Mucosa of descending colon (tissue), 3 donors: ENCODE measurements around the gene CHCHD5. TPM values are rescaled to one million over a fixed set of nuclear protein-coding genes. Genes with fewer than 3 reads are reported as not detected.

Source experiments
- ATAC-seq: fragments of 200-7000 bp; cut with Tn5 transposase; one replicate; pipeline ENCODE4 v1.9.1; 2020; ENCODE audit warnings: mild to moderate bottlenecking, moderate library complexity
- DNase-seq, 3 donors: peaks; one replicate each; pipeline ENCODE4 v3.0.0-alpha.2; 2020
- H3K36me3 ChIP-seq: fragments of 200-600 bp; one replicate; pipeline ENCODE4 v1.8.0; 2021; ENCODE audit warnings: low read depth, mild to moderate bottlenecking
- H3K4me1 ChIP-seq: fragments of 200-600 bp; one replicate; pipeline ENCODE4 v1.8.0; 2021; ENCODE audit warnings: low read depth, mild to moderate bottlenecking
- H3K4me3 ChIP-seq: fragments of 200-600 bp; one replicate; pipeline ENCODE4 v1.8.0; 2021; ENCODE audit warnings: mild to moderate bottlenecking
- H3K9me3 ChIP-seq: fragments of 200-600 bp; one replicate; pipeline ENCODE4 v1.8.0; 2021; ENCODE audit warnings: mild to moderate bottlenecking
- intact Hi-C, 2 donors: fragments of 100-400 bp; cut with DNase I in 1 of 2; cut with micrococcal nuclease in 1 of 2; formaldehyde crosslinking; loops; one replicate each; pipeline versions ENCODE4 v1.11.0 to v1.11.1; 2022; cut with DNase I, micrococcal nuclease
- total RNA-seq, 3 donors: library from RNA; stranded (reverse); fragmentation: NEBNext Ultra II Directional in 2 of 3; extraction: Animal tissue kit (Norgen Biotek cat#: 25700) in 2 of 3; gene quantifications; one replicate each; pipeline versions ENCODE4 v1.2.1 to v1.2.4, GENCODE V29; 2021 to 2023
- TF ChIP-seq, protein P1 (sequence below): fragments of 200-600 bp; IDR thresholded peaks from one replicate; pipeline ENCODE4 v1.8.0; 2022; ENCODE audit warnings: antibody characterized with exemption, mild to moderate bottlenecking
- donor health status: DM: no; HTN: no; CAD: no; lungs with moderate emphysema.
- donor health status: DM: no; HTN: no; CAD: no.
- donor health status: DM: no; HTN: yes; CAD: no.

The CHCHD5 gene
- total RNA-seq, 3 donors from 2014 or later = 20.9 to 28.8 (median 26.1) TPM

DNA sequence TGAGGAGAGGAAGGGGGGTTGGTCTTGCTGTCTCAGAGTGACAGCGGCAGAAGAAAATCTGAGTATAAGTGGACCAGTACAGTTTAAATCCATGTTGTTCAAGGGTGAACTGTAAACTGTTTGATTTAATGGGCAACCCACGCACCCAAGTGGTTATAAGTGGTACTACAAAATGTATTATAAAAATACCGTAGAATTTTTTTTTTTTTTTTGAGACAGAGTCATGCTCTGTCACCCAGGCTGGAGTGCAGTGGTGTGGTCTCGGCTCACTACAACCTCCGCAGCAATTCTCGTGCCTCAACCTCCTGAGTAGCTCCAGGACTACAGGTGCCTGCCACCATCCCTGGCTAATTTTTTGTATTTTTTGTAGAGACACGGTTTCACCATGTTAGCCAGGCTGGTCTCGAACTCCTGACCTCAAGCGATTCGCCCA lies 2.1 kb upstream of the CHCHD5 start:
- DNase-seq (peak in 2 of 3 donors; percentile 21 to 44), ATAC-seq (peak; percentile 20)
- peaks cover 10% of the 10 kb centered on the region for H3K4me1 ChIP-seq
- intact Hi-C loops = no loop called here
- H3K9me3 ChIP-seq = no peaks in the 10 kb centered on the region
- H3K4me3 ChIP-seq = no peak overlapping the region
- no peaks in the 10 kb centered on the region for H3K36me3 ChIP-seq
- TF ChIP-seq, protein P1, sequence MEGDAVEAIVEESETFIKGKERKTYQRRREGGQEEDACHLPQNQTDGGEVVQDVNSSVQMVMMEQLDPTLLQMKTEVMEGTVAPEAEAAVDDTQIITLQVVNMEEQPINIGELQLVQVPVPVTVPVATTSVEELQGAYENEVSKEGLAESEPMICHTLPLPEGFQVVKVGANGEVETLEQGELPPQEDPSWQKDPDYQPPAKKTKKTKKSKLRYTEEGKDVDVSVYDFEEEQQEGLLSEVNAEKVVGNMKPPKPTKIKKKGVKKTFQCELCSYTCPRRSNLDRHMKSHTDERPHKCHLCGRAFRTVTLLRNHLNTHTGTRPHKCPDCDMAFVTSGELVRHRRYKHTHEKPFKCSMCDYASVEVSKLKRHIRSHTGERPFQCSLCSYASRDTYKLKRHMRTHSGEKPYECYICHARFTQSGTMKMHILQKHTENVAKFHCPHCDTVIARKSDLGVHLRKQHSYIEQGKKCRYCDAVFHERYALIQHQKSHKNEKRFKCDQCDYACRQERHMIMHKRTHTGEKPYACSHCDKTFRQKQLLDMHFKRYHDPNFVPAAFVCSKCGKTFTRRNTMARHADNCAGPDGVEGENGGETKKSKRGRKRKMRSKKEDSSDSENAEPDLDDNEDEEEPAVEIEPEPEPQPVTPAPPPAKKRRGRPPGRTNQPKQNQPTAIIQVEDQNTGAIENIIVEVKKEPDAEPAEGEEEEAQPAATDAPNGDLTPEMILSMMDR = peak; percentile 48

DNA sequence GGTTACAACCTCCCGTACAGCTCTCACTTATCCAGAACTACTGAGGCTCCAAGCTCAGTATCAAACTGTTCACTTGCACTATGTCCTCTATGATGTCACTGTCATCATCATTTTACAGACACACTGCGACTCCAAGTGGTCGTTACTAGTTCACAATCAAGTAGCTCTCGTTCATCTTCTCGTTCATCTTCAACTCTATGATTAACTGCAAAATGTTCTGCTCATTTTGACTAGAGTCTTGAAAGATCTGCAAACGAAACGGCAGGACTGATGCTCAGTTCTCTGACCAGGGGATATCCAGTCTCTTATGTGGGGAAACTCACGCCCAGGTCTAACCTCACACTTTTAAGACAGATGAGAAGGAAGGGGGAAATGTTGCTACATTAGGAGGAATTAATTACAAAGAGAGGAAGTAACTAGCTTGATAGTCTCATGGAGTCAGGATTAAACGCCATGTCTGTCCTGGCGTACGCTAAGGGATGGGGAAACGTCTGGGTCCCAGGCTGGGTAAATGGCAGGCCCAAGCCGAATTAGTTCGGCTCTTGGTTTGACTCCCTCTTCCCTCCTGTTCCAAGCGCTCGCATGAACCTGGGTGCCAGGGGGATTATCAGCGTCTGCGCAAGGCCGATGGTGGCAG lies 794 bp upstream of the CHCHD5 start:
- DNase-seq (no peak), ATAC-seq (no peak)
- intact Hi-C loops = no loop called here
- no peaks in the 10 kb centered on the region for H3K36me3 ChIP-seq
- TF ChIP-seq, protein P1 = no peak
- H3K9me3 ChIP-seq = no peaks in the 10 kb centered on the region
- peak overlapping the region; percentile 38 for H3K4me3 ChIP-seq
- H3K4me1 ChIP-seq = peaks cover 10% of the 10 kb centered on the region

DNA sequence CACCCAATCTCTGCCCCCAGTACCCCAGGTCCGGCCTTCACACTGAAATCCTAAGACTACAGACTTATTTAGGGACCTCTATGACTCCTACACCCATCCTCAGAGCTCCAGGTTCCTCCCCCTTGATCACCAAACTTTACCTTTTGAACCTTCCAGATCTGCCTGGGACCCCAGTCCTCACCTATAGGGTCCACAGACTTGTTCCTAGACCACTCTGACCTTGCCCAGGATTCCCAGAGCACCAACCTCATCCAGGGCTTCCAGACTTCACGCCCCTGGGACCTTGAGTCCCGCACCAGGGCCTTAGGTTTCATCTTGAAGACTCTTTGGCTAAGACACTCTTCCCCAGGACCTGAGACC lies 462 bp downstream of the CHCHD5 start:
- DNase-seq (no peak), ATAC-seq (no peak)
- intact Hi-C loops = no loop called here
- peaks cover 10% of the 10 kb centered on the region for H3K4me1 ChIP-seq
- H3K36me3 ChIP-seq = no peaks in the 10 kb centered on the region
- TF ChIP-seq, protein P1 = no peak
- no peaks in the 10 kb centered on the region for H3K9me3 ChIP-seq
- H3K4me3 ChIP-seq = peak overlapping the region; percentile 38

- H3K4me1 ChIP-seq = peaks cover 10% of the 10 kb centered on the region
Measured at GRCh38 chr2:112585400-112585799, 991 bp downstream of the CHCHD5 start.

GRCh38 chr2:112585873-112586464 lies 1.6 kb downstream of the CHCHD5 start:
- DNase-seq (peak in 2 of 3 donors; percentile 30 to 53), ATAC-seq (no peak)
- no peaks in the 10 kb centered on the region for H3K9me3 ChIP-seq
- intact Hi-C loops = no loop called here
- TF ChIP-seq, protein P1 = no peak
- H3K4me1 ChIP-seq = peaks cover 10% of the 10 kb centered on the region
- H3K36me3 ChIP-seq = no peaks in the 10 kb centered on the region
- H3K4me3 ChIP-seq = no peak overlapping the region

More at GRCh38 chr2:112585400-112585799, 991 bp downstream of the CHCHD5 start:
- Histone ChIP-seq H3K9me3 (no peaks in the 10 kb centered on the region), H3K4me3 (no peak overlapping the region), H3K36me3 (no peaks in the 10 kb centered on the region)
- peak in 1 of 3 donors; percentile 24 for DNase-seq
- TF ChIP-seq, protein P1 = no peak
- no peak for ATAC-seq
- intact Hi-C loops = no loop called here
